Liver (tissue), 9 donors: ENCODE results near the gene DCTN4. TPM values are rescaled to one million over a fixed set of nuclear protein-coding genes. Genes with fewer than 3 reads are reported as not detected.

Experiments
- DNase-seq: peaks from one replicate; pipeline ENCODE4 v3.0.0-alpha.2; 2017; ENCODE audit warnings: low spot score
- H3K27ac ChIP-seq, 2 donors: one replicate each; pipeline ENCODE4 v1.7.0; 2013; ENCODE audit warnings: inconsistent platforms in 2 of 2, low read length in 2 of 2, control low read depth in 1 of 2, low read depth in 1 of 2, mild to moderate bottlenecking in 1 of 2
- H3K27me3 ChIP-seq, 4 donors: one replicate each; pipeline versions ENCODE4 v1.6.1 to v1.7.0; 2013; ENCODE audit warnings: low read length in 3 of 4, inconsistent platforms in 1 of 4, mild to moderate bottlenecking in 1 of 4, moderate library complexity in 1 of 4; ENCODE audit not compliant: control insufficient read depth in 4 of 4, insufficient read depth in 4 of 4
- H3K36me3 ChIP-seq, 4 donors: one replicate each; pipeline versions ENCODE4 v1.6.1 to v1.7.0; 2013; ENCODE audit warnings: low read length in 3 of 4, mild to moderate bottlenecking in 3 of 4, low read depth in 1 of 4, moderate library complexity in 1 of 4; ENCODE audit not compliant: control insufficient read depth in 4 of 4, insufficient read depth in 3 of 4
- H3K4me1 ChIP-seq, 4 donors: one replicate each; pipeline versions ENCODE4 v1.6.1 to v1.7.0; 2013; ENCODE audit warnings: low read length in 3 of 4, mild to moderate bottlenecking in 3 of 4, moderate library complexity in 1 of 4; ENCODE audit not compliant: control insufficient read depth in 4 of 4, insufficient read depth in 4 of 4
- H3K4me3 ChIP-seq, 3 donors: one replicate each; pipeline versions ENCODE4 v1.6.1 to v1.7.0; 2013; ENCODE audit warnings: low read length in 3 of 3, control low read depth in 1 of 3, low read depth in 1 of 3, mild to moderate bottlenecking in 1 of 3
- H3K9ac ChIP-seq, 2 donors: one replicate each; pipeline ENCODE4 v1.7.0; 2013; ENCODE audit warnings: low read length in 2 of 2, mild to moderate bottlenecking in 2 of 2, moderate library complexity in 2 of 2, control low read depth in 1 of 2, low read depth in 1 of 2
- H3K9me3 ChIP-seq, 4 donors: one replicate each; pipeline versions ENCODE4 v1.6.1 to v1.7.0; 2013; ENCODE audit warnings: low read length in 3 of 4; ENCODE audit not compliant: control insufficient read depth in 4 of 4
- ATF3 ChIP-seq: IDR thresholded peaks from 2 replicates; pipeline ENCODE4 v1.6.1; 2016; ENCODE audit warnings: antibody characterized with exemption
- EGR1 ChIP-seq, 2 donors: IDR thresholded peaks; 2 replicates each; pipeline ENCODE4 v1.6.1; 2016 to 2018; ENCODE audit warnings: antibody characterized with exemption in 2 of 2, low read depth in 2 of 2
- FOXA1 ChIP-seq: IDR thresholded peaks from 2 replicates; pipeline ENCODE4 v1.6.1; 2016; ENCODE audit warnings: antibody characterized with exemption
- FOXA2 ChIP-seq: IDR thresholded peaks from 2 replicates; pipeline ENCODE4 v1.6.1; 2016; ENCODE audit warnings: antibody characterized with exemption
- GABPA ChIP-seq, 2 donors: IDR thresholded peaks in 1 of 2; conservative IDR thresholded peaks in 1 of 2; 2 replicates each; pipeline ENCODE4 v1.6.1; 2016; ENCODE audit warnings: antibody characterized with exemption in 2 of 2, mild to moderate bottlenecking in 1 of 2, moderate library complexity in 1 of 2
- HNF4A ChIP-seq, 2 donors: conservative IDR thresholded peaks; 2 replicates each; pipeline ENCODE4 v1.6.1; 2016; ENCODE audit warnings: antibody characterized with exemption in 2 of 2, mild to moderate bottlenecking in 2 of 2
- HNF4G ChIP-seq: IDR thresholded peaks from 2 replicates; pipeline ENCODE4 v1.6.1; 2016; ENCODE audit warnings: antibody characterized with exemption
- JUND ChIP-seq, 2 donors: IDR thresholded peaks; 2 replicates each; pipeline ENCODE4 v1.6.1; 2016; ENCODE audit warnings: antibody characterized with exemption in 2 of 2
- NR2F2 ChIP-seq: IDR thresholded peaks from 2 replicates; pipeline ENCODE4 v1.6.1; 2016; ENCODE audit warnings: antibody characterized with exemption
- RAD21 ChIP-seq, 2 donors: IDR thresholded peaks; 2 replicates each; pipeline ENCODE4 v1.6.1; 2016; ENCODE audit warnings: antibody characterized with exemption in 2 of 2, mild to moderate bottlenecking in 2 of 2
- REST ChIP-seq: IDR thresholded peaks from 2 replicates; pipeline ENCODE4 v1.6.1; 2016; ENCODE audit warnings: antibody characterized with exemption, mild to moderate bottlenecking
- RXRA ChIP-seq, 2 donors: IDR thresholded peaks; 2 replicates each; pipeline ENCODE4 v1.6.1; 2017 to 2018; ENCODE audit warnings: antibody characterized with exemption in 2 of 2, mild to moderate bottlenecking in 1 of 2
- TAF1 ChIP-seq: conservative IDR thresholded peaks from 2 replicates; pipeline ENCODE4 v1.6.1; 2016; ENCODE audit warnings: antibody characterized with exemption, mild to moderate bottlenecking
- YY1 ChIP-seq: IDR thresholded peaks from 2 replicates; pipeline ENCODE4 v1.6.1; 2016; ENCODE audit warnings: antibody characterized with exemption, mild to moderate bottlenecking
- ZBTB33 ChIP-seq: IDR thresholded peaks from 2 replicates; pipeline ENCODE4 v1.6.1; 2016; ENCODE audit warnings: antibody characterized with exemption
- WGBS: extraction: QIAGEN DNeasy Blood & Tissue Kit; methylation state at CpG from one replicate; pipeline ENCODE4 v1.1.7; 2013; 5-methylcytosine and 5-hydroxymethylcytosine counted together
- polyA plus RNA-seq, 2 donors: library from polyadenylated mRNA; stranded (reverse) in 1 of 2; unstranded in 1 of 2; fragments of 200-250 nt in 1 of 2; fragments of >200 nt in 1 of 2; fragmentation: Nextera tagmentation in 1 of 2; extraction: Ambion mirVana in 1 of 2; gene quantifications; one replicate each; pipeline versions ENCODE4 v1.2.1 to v1.2.3, GENCODE V29; 2013 to 2015
- total RNA-seq, 2 donors: library from RNA; depleted of rRNA; stranded (reverse); fragments of >200 nt; gene quantifications; one replicate each; pipeline ENCODE4 v1.2.3, GENCODE V29; 2014
- TF ChIP-seq, protein P1 (sequence below): IDR thresholded peaks from 2 replicates; pipeline ENCODE4 v1.6.1; 2016; ENCODE audit warnings: antibody characterized with exemption
- TF ChIP-seq, protein P2 (sequence below): fragments of 150-350 bp; IDR thresholded peaks from 2 replicates; pipeline ENCODE4 v1.5.1; 2017; ENCODE audit warnings: improper control_type of control experiment, low read depth, low read length; ENCODE audit not compliant: missing input control
- donor health status: healthy.
- donor health status: healthy.
- donor health status: healthy.
- donor health status: healthy.
- donor health status: healthy.

DCTN4 gene
- total and polyA plus RNA-seq, 4 donors = 10.3 to 29.6 (median 20.2) TPM

GRCh38 chr5:150670275-150670947 is 88.4 kb downstream of the DCTN4 start:
- no peak for DNase-seq
- Histone ChIP-seq H3K4me1 (peaks cover 4 to 11% (median 9%) of the 10 kb centered on the region in 4 donors), H3K9me3 (no peaks in the 10 kb centered on the region), H3K27ac (no peak overlapping the region), H3K9ac (no peak overlapping the region), H3K36me3 (no peaks in the 10 kb centered on the region), H3K27me3 (no peaks in the 10 kb centered on the region), H3K4me3 (no peak overlapping the region)
- TF ChIP-seq FOXA1 = no peak
- TF ChIP-seq HNF4A (conservative IDR thresholded peaks at IDR 0.05) = no peak
- TF ChIP-seq TAF1 = no peak
- no peak for TF ChIP-seq FOXA2
- TF ChIP-seq REST = no peak
- no peak for TF ChIP-seq GABPA (IDR thresholded peaks at IDR 0.05 in 1 of 2, conservative IDR thresholded peaks at IDR 0.05 in 1 of 2)
- no peak for TF ChIP-seq EGR1 (IDR thresholded peaks at IDR 0.05; ENCODE audit: low read depth in 2 of 2)
- 79% methylated on average over 14 of the region's 14 CpGs for WGBS

- no peak for TF ChIP-seq NR2F2
- no peak for TF ChIP-seq FOXA2
- TF ChIP-seq HNF4A (conservative IDR thresholded peaks at IDR 0.05) = no peak
- no peak for TF ChIP-seq REST
- TF ChIP-seq, protein P1, sequence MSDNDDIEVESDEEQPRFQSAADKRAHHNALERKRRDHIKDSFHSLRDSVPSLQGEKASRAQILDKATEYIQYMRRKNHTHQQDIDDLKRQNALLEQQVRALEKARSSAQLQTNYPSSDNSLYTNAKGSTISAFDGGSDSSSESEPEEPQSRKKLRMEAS = no peak
- no peak for TF ChIP-seq RAD21 (IDR thresholded peaks at IDR 0.05)
- TF ChIP-seq HNF4G = no peak
- no peak for TF ChIP-seq JUND (IDR thresholded peaks at IDR 0.05)
- TF ChIP-seq RXRA (IDR thresholded peaks at IDR 0.05) = no peak
- TF ChIP-seq ZBTB33 = no peak
- TF ChIP-seq TAF1 = no peak
- TF ChIP-seq YY1 = no peak
- TF ChIP-seq, protein P2, sequence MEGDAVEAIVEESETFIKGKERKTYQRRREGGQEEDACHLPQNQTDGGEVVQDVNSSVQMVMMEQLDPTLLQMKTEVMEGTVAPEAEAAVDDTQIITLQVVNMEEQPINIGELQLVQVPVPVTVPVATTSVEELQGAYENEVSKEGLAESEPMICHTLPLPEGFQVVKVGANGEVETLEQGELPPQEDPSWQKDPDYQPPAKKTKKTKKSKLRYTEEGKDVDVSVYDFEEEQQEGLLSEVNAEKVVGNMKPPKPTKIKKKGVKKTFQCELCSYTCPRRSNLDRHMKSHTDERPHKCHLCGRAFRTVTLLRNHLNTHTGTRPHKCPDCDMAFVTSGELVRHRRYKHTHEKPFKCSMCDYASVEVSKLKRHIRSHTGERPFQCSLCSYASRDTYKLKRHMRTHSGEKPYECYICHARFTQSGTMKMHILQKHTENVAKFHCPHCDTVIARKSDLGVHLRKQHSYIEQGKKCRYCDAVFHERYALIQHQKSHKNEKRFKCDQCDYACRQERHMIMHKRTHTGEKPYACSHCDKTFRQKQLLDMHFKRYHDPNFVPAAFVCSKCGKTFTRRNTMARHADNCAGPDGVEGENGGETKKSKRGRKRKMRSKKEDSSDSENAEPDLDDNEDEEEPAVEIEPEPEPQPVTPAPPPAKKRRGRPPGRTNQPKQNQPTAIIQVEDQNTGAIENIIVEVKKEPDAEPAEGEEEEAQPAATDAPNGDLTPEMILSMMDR = no peak
- no peak for TF ChIP-seq ATF3
- TF ChIP-seq GABPA (IDR thresholded peaks at IDR 0.05 in 1 of 2, conservative IDR thresholded peaks at IDR 0.05 in 1 of 2) = no peak
- no peak for TF ChIP-seq FOXA1
- no peak for TF ChIP-seq EGR1 (IDR thresholded peaks at IDR 0.05; ENCODE audit: low read depth in 2 of 2)
- Histone ChIP-seq H3K9me3 (no peaks in the 10 kb centered on the region), H3K9ac (no peak overlapping the region), H3K36me3 (no peaks in the 10 kb centered on the region), H3K4me1 (no peaks in the 10 kb centered on the region), H3K27ac (no peak overlapping the region), H3K27me3 (no peaks in the 10 kb centered on the region), H3K4me3 (no peak overlapping the region)
- WGBS = 68% methylated on average over 12 of the region's 12 CpGs
- no peak for DNase-seq
Measured at GRCh38 chr5:150665044-150665443, 93.8 kb downstream of the DCTN4 start.
